K562 (cell line): ENCODE data around the gene IFI44L. TPM values are rescaled to one million over a fixed set of nuclear protein-coding genes. Genes with fewer than 3 reads are reported as not detected.

Experiments used
- ATAC-seq: fragments of 200-7000 bp; cut with Tn5 transposase; 3 replicates; pipeline ENCODE4 v1.9.1; 2020; ENCODE audit warnings: moderate library complexity
- BruUV-seq: library from RNA; stranded (reverse); fragments of 400-500 nt; replicated peaks from 2 replicates; lab custom pipeline; 2021; lab: Mats Ljungman, UMichigan
- CTCF ChIA-PET: fragments of 300-600 bp; formaldehyde crosslinking; extraction: SDS; loops from one replicate; lab custom pipeline; 2021; ENCODE audit warnings: low intra/inter-chr PET ratio; lab: Yijun Ruan, JAX
- POLR2A ChIA-PET: fragments of 300-600, 350-650 bp; sonication (Branson Sonifier 250); formaldehyde crosslinking; extraction: SDS; loops from one replicate; lab custom pipeline; 2021; ENCODE audit warnings: antibody characterized with exemption, inconsistent platforms; lab: Yijun Ruan, JAX
- DNase-seq, 4 experiments: peaks; one replicate each; pipeline versions ENCODE4 v3.0.0 to v3.0.0-alpha.2; 2011 to 2018; ENCODE audit warnings: low spot score in 3 of 4, mixed read lengths in 3 of 4; ENCODE audit errors: extremely low read depth in 1 of 4
- FAIRE-seq: peaks from 2 replicates; lab custom pipeline; 2011; peaks lifted over from hg19 to GRCh38; lab: Jason Lieb, UNC
- H2AFZ ChIP-seq: 2 replicates; pipeline ENCODE4 v1.6.0; 2011; ENCODE audit warnings: low read depth, low read length, control low read depth, inconsistent platforms
- H3K27ac ChIP-seq: fragments of 200-600 bp; 3 replicates; pipeline ENCODE4 v1.8.0; 2011; ENCODE audit warnings: low read depth, mild to moderate bottlenecking, control low read depth, inconsistent platforms, low read length, moderate library complexity, mixed read lengths; ENCODE audit errors: extremely low read depth
- H3K27me3 ChIP-seq, 2 experiments: fragments of 300-600 bp in 1 of 2; 2 replicates in 1 of 2; 3 replicates in 1 of 2; pipeline versions ENCODE4 v1.6.0 to v1.8.0; 2011; ENCODE audit warnings: inconsistent platforms in 2 of 2, low read length in 2 of 2, mild to moderate bottlenecking in 1 of 2, mixed read lengths in 1 of 2, moderate library complexity in 1 of 2; ENCODE audit not compliant: control insufficient read depth in 2 of 2, insufficient read depth in 2 of 2
- H3K36me3 ChIP-seq: fragments of 300-600 bp; 3 replicates; pipeline ENCODE4 v1.8.0; 2011; ENCODE audit warnings: mild to moderate bottlenecking, low read length, inconsistent platforms; ENCODE audit not compliant: control insufficient read depth, insufficient read depth
- H3K4me1 ChIP-seq, 2 experiments: fragments of 200-600 bp in 1 of 2; replicated peaks in 1 of 2; 2 replicates in 1 of 2; 3 replicates in 1 of 2; pipeline versions ENCODE4 v1.5.1 to v1.8.0; 2011; ENCODE audit warnings: inconsistent platforms in 2 of 2, low read length in 2 of 2, mild to moderate bottlenecking in 1 of 2, mixed read lengths in 1 of 2, moderate library complexity in 1 of 2; ENCODE audit not compliant: control insufficient read depth in 2 of 2, insufficient read depth in 2 of 2
- H3K4me2 ChIP-seq: 2 replicates; pipeline ENCODE4 v1.6.1; 2011; ENCODE audit warnings: low read length, control low read depth, inconsistent platforms, mixed read lengths; ENCODE audit not compliant: insufficient read depth
- H3K4me3 ChIP-seq: fragments of 200-600 bp; sonication (generic), shearing (Covaris generic); 2 replicates; pipeline ENCODE4 v1.5.1; 2016; ENCODE audit warnings: control low read depth, inconsistent platforms
- H3K79me2 ChIP-seq: fragments of 200-600 bp; 3 replicates; pipeline ENCODE4 v1.8.0; 2011; ENCODE audit warnings: low read length, inconsistent platforms; ENCODE audit not compliant: control insufficient read depth, insufficient read depth
- H3K9ac ChIP-seq, 2 experiments: 2 replicates each; pipeline versions ENCODE4 v1.6.0 to v1.6.1; 2011; ENCODE audit warnings: low read depth in 2 of 2, low read length in 2 of 2, control low read depth in 1 of 2, inconsistent platforms in 1 of 2, mild to moderate bottlenecking in 1 of 2, mixed read lengths in 1 of 2; ENCODE audit not compliant: insufficient read depth in 1 of 2
- H3K9me1 ChIP-seq: one replicate; pipeline ENCODE4 v1.6.0; 2011; ENCODE audit warnings: inconsistent platforms, mild to moderate bottlenecking, low read length, moderate library complexity; ENCODE audit not compliant: control insufficient read depth, insufficient read depth
- H3K9me3 ChIP-seq: replicated peaks from 2 replicates; pipeline ENCODE4 v1.5.1; 2011; ENCODE audit warnings: low read depth, low read length, inconsistent platforms; ENCODE audit not compliant: control insufficient read depth, insufficient read depth
- H4K20me1 ChIP-seq: replicated peaks from 2 replicates; pipeline ENCODE4 v1.6.1; 2011; ENCODE audit warnings: low read length, inconsistent platforms, mixed read lengths; ENCODE audit not compliant: control insufficient read depth, insufficient read depth
- CCAR2 ChIP-seq: fragments of 200-400 bp; formaldehyde crosslinking; IDR thresholded peaks from 2 replicates; pipeline ENCODE4 v1.6.1; 2017; ENCODE audit warnings: mild to moderate bottlenecking, low read depth, low read length
- KDM5B ChIP-seq: fragments of 200-600 bp; sonication (generic); IDR thresholded peaks from 2 replicates; pipeline ENCODE4 v1.6.1; 2012; ENCODE audit warnings: low read depth, mild to moderate bottlenecking, moderate library complexity, low read length, control low read depth, inconsistent platforms; ENCODE audit not compliant: insufficient replicate concordance
- LARP7 ChIP-seq: fragments of 450-650 bp; IDR thresholded peaks from 2 replicates; pipeline ENCODE4 v1.6.1; 2016
- RCOR1 ChIP-seq, 2 experiments: IDR thresholded peaks; 2 replicates each; pipeline ENCODE4 v1.6.1; 2012; ENCODE audit warnings: low read depth in 2 of 2, low read length in 2 of 2, borderline replicate concordance in 1 of 2, improper control_type of control experiment in 1 of 2
- SIN3B ChIP-seq: fragments of 450-650 bp; IDR thresholded peaks from 2 replicates; pipeline ENCODE4 v1.6.1; 2017; ENCODE audit warnings: low read depth, mild to moderate bottlenecking, moderate library complexity
- ZHX1 ChIP-seq: fragments of 150-350 bp; conservative IDR thresholded peaks from 2 replicates; pipeline ENCODE4 v1.6.1; 2014; ENCODE audit warnings: low read length
- ZNF274 ChIP-seq: IDR thresholded peaks from 2 replicates; pipeline ENCODE4 v1.6.1; 2011; ENCODE audit warnings: low read depth, mild to moderate bottlenecking, low read length, moderate library complexity, borderline replicate concordance
- ZNF551 ChIP-seq: fragments of 250-450 bp; sonication (Bioruptor Pico); IDR thresholded peaks from 2 replicates; pipeline ENCODE4 v1.5.0; 2021; ENCODE audit warnings: mild to moderate bottlenecking, moderate library complexity
- ZNF696 ChIP-seq: fragments of 250-450 bp; sonication (Bioruptor Pico); conservative IDR thresholded peaks from 2 replicates; pipeline ENCODE4 v1.4.0; 2020; ENCODE audit warnings: mild to moderate bottlenecking, moderate library complexity
- WGBS: fragments of 100-300 bp; shearing (Covaris generic); methylation state at CpG from one replicate; pipeline ENCODE4 v1.1.6; 2016; ENCODE audit warnings: low coverage, mixed read lengths; ENCODE audit not compliant: insufficient coverage; ENCODE audit errors: missing lambda C conversion rate; 5-methylcytosine and 5-hydroxymethylcytosine counted together
- in situ Hi-C: fragments of 300-500 bp; cut with MboI; formaldehyde crosslinking; loops from 4 replicates; pipeline ENCODE4 v1.15.0; 2018; ENCODE audit warnings: inconsistent platforms, mixed read lengths
- intact Hi-C: fragments of 100-400 bp; cut with micrococcal nuclease; formaldehyde crosslinking; loops from 2 replicates; pipeline ENCODE4 v1.14.2; 2022
- polyA plus RNA-seq, 8 experiments: library from polyadenylated mRNA; depleted of rRNA in 4 of 8; stranded (reverse) in 5 of 8; unstranded in 3 of 8; fragments of >200 nt; fragmentation: Nextera tagmentation in 2 of 8; fragmentation: Illumina TruSeq in 1 of 8; extraction: Ambion mirVana in 2 of 8; extraction: Trizol in 1 of 8; gene quantifications; 2 replicates each; pipeline versions ENCODE4 v1.2.1 to v1.2.3, GENCODE V29; 2011 to 2014; ENCODE audit warnings: inconsistent platforms in 1 of 8, missing spikeins in 1 of 8
- total RNA-seq, 7 experiments: library from RNA; depleted of rRNA in 6 of 7; stranded (reverse); fragments of >200 nt in 6 of 7; fragmentation: Illumina TruSeq in 2 of 7; extraction: Trizol in 2 of 7; gene quantifications; 2 replicates each; pipeline versions ENCODE4 v1.2.1 to v1.2.3, GENCODE V29; 2011 to 2021; ENCODE audit warnings: low replicate concordance in 1 of 7
- TF ChIP-seq, protein P1 (sequence below): IDR thresholded peaks from 3 replicates; pipeline ENCODE4 v1.6.1; 2011; ENCODE audit warnings: borderline replicate concordance, mild to moderate bottlenecking, moderate library complexity; ENCODE audit not compliant: insufficient read length; ENCODE audit errors: extremely low read depth

Gene IFI44L
- total and polyA plus RNA-seq, 9 of the 15 experiments (the other 6 are each of a cell fraction or from before 2014, with no cell fraction given) = 0.04 to 0.22 TPM; not detected in 7

GRCh38 chr1:78683079-78683478, 62.8 kb downstream of the IFI44L start:
- no peaks in the 10 kb centered on the region for H3K9me3 ChIP-seq
- DNase-seq = no peak
- H3K27ac ChIP-seq = no peak overlapping the region
- no peak overlapping the region for H3K9ac ChIP-seq
- no peaks in the 10 kb centered on the region for H3K4me1 ChIP-seq
- 0% methylated on average over 2 of the region's 2 CpGs for WGBS
- in situ Hi-C loops = no loop called here
- CTCF ChIA-PET = no interaction called here
- H3K4me3 ChIP-seq = no peak overlapping the region
- H3K4me2 ChIP-seq = no peak overlapping the region
- POLR2A ChIA-PET = no interaction called here
- no peaks in the 10 kb centered on the region for H3K27me3 ChIP-seq
- BruUV-seq = no TSS peak
- FAIRE-seq = no peak
- no peaks in the 10 kb centered on the region for H3K36me3 ChIP-seq
- no peaks in the 10 kb centered on the region for H4K20me1 ChIP-seq
- intact Hi-C loops = no loop called here
- H3K79me2 ChIP-seq = no peaks in the 10 kb centered on the region
- ATAC-seq = no peak
- H3K9me1 ChIP-seq = no peaks in the 10 kb centered on the region
- H2AFZ ChIP-seq = no peak overlapping the region
- no peak for TF ChIP-seq ZNF551 (CRISPR knock-in tag)
- TF ChIP-seq, protein P1, sequence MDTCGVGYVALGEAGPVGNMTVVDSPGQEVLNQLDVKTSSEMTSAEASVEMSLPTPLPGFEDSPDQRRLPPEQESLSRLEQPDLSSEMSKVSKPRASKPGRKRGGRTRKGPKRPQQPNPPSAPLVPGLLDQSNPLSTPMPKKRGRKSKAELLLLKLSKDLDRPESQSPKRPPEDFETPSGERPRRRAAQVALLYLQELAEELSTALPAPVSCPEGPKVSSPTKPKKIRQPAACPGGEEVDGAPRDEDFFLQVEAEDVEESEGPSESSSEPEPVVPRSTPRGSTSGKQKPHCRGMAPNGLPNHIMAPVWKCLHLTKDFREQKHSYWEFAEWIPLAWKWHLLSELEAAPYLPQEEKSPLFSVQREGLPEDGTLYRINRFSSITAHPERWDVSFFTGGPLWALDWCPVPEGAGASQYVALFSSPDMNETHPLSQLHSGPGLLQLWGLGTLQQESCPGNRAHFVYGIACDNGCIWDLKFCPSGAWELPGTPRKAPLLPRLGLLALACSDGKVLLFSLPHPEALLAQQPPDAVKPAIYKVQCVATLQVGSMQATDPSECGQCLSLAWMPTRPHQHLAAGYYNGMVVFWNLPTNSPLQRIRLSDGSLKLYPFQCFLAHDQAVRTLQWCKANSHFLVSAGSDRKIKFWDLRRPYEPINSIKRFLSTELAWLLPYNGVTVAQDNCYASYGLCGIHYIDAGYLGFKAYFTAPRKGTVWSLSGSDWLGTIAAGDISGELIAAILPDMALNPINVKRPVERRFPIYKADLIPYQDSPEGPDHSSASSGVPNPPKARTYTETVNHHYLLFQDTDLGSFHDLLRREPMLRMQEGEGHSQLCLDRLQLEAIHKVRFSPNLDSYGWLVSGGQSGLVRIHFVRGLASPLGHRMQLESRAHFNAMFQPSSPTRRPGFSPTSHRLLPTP = no peak
- TF ChIP-seq LARP7 = no peak
- TF ChIP-seq ZNF696 (CRISPR knock-in tag) = no peak
- TF ChIP-seq ZHX1 = no peak
- TF ChIP-seq SIN3B = no peak
- no peak for TF ChIP-seq RCOR1 (IDR thresholded peaks at IDR 0.05; ENCODE audit: borderline replicate concordance in 1 of 2, low read depth in 2 of 2, low read length in 2 of 2)
- no peak for TF ChIP-seq KDM5B
- TF ChIP-seq ZNF274 = no peak
- no peak for TF ChIP-seq CCAR2
